DMS153 (cell line): ENCODE data around the gene SIK1.
"Not testable (repeated sequence)": the region's sequence is repeated elsewhere in the genome, so short reads cannot be mapped to it uniquely, and the experiment has no call there.

Experiments used
- DNase-seq: peaks from one replicate; lab custom pipeline; 2025; lab: John Stamatoyannopoulos, UW

Gene SIK1

DNA sequence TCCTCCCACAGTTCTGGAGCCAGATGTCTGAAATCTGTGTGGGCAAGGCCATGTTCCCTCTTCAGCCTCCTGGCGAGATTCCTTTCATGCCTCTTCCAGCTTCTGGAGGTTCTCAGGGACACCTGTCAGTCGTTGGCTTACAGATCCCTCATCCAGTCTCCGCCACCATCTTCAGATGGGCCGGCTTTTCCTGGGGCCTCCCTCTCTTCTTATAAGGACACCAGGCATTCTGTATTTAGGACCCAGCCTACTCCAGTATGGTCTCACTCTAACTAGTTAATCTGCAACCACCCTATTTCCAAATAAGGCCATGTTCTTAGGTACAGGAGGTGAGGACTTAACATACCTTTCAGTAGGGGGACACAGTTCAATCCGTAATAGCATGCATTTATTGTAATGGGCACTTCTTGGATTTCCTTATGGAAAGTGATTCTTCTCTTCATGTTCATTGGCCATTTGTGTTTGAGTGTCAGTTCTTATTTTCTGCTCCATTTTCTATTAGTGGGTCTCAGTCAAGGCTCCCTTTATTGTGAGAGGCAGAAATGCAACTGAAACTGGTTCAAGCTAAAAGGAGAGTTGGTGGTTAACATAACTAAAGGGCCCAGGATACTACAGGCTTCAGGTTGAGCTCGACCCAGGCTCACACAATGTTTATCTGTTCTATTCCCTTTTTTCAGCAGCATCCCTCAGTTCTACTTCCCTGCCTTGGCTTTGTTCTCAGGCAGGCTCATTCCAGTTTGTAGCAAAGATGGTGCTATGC lies 12.6 kb upstream of the SIK1 start:
- DNase-seq, result not testable (repeated sequence)

DNA sequence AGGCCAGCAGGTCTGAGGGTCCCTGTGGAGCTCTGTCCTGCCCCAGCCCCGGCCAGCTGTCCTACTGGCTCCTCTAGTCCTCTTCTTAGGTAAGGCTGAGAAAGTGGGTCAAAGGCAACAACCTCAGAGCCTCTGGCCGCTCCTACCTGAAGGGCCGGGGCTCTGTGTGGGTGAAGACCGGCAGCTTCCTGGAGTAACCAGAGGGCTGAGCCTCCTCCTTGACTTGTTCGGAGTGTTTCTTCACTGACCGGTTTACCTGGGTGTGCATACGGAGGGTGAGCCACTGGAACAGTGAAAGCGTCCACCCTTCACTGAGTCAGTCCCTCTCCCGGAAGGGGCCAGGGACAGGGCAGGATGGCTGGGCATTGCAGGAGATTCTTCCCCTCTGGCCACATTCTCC lies 9.3 kb upstream of the SIK1 start:
- not testable (repeated sequence) for DNase-seq

DNA sequence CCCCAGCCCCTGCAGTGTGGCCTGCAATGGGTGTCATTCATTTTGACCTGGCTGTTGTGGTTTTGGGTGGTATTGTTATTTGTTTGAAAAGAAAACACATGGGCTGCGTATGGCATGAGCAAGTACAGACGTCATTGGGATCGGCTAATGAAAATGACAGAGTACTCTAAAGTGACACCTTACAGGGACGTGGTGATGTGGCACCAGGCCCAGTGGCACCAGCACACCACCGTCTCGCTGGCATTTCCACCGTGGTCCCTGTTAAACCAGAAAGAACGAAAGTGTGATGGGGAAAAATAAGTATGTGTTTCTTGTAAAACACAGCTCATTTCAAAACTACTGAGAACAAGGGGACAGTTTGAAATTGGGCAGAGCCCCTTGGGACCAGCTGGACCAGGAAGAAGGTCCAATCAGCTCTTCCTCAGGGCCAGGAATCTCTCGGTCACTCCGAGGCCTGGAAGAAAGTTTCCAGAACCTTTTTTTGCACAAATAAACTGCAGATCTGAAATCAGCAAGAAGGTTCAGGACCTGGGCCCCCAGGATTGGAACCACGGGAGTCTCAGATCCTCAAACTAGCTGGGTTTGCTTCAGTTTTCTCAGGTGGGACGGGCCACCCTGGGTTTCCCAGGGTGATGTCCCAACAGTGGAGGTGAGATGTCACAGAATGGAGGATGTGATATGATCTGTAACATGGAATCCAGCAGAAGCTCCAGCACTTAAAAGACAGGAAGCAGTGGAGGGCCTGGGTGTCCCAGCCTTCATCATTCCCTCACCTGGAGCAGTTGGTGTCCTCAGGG lies 6.6 kb upstream of the SIK1 start:
- not testable (repeated sequence) for DNase-seq

DNA sequence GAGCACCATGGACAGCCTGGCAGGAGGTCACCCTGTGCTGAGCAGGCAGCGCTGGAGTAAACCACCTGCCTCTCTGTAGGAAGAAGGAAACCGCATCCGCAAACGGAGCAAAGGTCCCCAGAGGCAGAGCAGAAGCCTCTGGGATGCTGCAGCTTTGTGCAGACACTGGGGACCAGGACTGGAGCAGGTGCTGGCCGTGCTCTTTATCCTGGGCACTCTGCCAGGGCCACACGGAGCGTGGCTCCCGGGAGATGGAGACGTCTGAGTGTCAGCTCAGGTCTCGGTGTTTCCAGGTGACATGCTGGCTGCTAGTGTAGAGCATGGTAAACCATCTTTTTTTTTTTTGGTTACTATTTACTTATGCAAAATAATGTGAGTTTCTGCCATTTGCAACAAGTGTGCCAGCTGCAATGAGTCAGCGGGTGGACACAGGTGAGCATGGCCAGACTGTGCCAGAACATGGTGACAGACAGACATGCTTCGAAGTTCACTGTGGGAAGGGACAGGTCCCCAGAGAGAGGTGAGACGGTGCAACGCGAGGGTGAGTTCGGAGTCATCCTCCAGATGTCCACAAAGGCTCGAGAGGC lies 4.0 kb upstream of the SIK1 start:
- DNase-seq, result not testable (repeated sequence)

DNA sequence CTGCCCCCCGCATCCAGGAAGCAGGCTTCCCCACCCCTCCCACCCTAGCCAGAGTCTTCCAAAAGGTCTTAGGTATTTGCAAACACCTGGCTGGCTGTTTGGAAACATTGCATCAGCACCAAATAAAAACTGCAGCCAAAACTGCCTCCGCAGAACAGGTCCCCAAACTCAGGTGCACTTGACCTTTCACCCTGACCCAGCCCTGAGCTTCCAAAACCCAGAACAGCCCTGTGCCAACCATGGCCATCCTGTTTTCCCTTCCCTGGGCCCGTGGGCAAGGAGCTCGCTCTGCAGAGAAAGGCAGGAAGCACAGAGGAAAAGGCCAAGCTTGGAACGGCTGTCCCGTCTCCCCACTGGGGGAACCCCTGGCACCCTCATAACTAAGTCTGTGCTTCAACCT lies 2.0 kb upstream of the SIK1 start:
- DNase-seq, result not testable (repeated sequence)

DNA sequence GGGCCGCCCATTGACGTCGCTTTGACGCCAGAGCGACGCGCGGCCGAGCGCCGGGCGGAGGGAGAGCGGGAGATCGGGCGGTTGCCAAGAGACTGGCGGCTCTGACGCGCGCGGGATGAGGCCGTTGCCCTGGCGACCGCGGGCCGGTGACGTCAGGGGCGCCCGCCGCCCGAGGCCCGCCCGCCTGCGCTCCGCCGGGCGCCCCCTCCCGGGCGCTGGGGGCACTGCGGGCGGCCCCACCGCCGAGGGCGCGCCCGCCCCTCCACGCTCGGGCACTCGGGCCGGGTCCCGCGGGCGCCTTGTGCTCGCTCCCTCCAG lies 270 bp upstream of the SIK1 start:
- not testable (repeated sequence) for DNase-seq

DNA sequence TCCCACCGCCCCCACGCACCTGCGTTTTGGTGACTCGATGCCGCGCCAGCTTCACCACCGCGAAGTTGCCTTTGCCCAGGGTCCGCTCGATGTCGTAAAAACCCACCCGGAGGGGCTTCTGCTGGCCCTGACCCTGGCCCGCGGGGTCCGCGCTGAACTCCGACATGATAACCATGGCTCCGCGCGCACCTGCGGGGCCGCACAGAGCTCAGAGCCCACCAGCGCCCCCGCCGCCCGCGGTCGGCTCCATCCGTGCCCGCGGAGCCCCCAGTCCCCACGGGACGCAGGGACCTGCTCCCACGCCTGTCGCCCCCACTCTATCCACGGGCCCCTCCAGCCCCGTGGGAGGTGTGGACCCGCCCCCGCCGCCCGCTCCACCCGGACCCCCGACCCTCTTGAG lies 927 bp downstream of the SIK1 start:
- not testable (repeated sequence) for DNase-seq

DNA sequence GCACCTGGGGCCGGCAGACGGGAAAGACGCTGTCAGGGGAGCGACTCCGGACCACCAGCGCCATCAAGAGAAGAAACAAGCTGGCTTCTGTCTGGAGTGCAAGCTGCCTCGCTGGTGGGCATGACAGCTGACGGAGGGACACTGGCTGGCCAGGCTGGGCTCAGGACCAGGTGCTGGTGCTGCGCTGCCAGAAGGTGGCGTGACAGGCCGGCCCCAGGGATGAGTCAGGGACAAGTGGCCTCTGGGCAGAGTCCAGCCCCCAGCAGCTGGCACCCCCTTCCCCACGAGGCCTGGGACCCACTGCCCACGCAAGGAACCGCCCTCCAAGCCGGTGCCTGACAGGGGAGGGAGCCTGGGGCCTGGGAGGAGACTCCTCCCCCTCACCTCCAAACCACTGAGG lies 7.5 kb downstream of the SIK1 start:
- DNase-seq, result not testable (repeated sequence)

DNA sequence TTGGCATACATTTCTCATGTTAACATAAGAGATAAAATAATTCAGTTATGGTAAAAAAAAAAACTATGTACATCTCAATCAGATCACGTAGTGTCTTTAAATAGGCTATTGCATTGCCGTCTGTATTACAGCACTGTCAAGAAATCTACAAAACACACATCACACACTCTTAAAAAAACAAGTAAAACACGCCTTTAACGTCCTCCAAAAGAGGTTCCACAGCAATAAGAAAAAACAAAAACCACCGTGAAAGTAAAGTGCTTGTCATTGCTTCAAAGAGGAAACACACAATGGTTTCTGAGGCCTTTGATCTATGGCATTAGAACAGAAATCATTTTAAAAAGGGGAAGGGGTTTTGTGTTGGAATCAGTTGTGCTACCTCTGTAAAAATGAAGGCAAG lies 12.4 kb downstream of the SIK1 start:
- DNase-seq, result not testable (repeated sequence)

DNA sequence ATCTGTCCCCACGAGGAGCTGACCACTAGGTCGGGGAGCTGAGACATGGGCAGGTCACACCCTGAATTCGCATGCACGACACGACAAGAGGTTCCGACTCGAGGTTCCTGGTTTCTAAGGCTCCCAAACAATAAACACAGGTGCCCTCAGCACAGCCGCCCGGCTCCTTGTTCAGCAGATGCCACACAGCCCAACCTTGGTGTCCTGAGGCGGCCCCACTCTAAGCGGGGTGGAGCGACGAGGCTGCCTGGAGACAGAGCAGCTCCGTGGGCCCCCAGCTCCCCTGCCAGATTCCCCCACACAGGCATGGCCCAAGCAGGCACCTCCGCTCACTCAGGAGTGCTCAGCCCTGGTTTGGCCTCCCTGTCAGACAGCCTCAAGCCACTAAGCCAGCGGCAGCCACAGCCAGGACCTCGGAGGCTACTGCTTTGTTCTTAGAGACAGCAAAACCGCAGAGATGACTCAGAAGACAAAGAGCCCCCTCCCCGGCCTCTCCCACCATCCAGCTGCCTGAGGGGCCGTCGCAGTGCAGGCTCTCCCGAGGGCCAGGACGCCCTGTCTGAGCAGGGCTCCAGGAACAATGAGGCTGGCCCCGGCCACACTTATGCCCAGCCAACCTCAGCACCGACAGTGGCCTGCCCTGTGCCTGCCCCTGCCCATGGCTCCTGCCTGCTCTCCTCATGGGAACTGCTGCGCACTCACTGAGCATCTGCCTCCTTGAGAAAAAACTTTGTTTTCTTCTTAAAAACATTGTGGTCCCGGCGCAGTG lies 14.7 kb downstream of the SIK1 start:
- not testable (repeated sequence) for DNase-seq

DNA sequence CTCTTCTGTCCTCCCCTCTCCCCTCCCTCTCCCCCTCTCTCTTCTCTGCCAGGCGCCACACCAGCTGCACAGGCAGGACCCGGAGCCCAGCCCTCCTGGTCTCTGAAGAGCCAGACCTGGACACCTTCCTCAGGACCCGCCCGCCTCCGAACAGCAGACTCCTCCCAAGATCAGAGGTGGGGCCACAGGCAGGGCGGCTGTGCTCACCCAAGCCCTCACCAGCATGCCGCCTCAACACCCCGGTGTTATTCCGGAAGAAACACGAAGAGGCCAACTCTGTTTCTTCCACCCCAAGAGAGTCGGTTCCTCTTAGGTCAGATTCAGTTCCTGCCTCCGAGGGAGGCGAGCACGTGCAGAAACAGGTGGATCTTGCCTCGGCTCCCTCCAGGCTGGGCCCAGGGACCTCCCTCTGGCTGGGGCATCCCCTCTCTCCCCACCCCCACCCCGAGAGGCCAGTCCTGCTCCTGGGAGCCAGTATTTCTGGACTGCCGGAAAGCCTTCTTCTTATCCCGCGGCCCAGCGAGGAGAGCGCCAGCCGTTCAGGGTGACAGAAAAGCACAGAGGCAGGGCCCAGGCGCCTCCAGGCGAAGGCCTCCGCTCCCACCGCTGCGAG lies 16.4 kb downstream of the SIK1 start:
- DNase-seq, result not testable (repeated sequence)

DNA sequence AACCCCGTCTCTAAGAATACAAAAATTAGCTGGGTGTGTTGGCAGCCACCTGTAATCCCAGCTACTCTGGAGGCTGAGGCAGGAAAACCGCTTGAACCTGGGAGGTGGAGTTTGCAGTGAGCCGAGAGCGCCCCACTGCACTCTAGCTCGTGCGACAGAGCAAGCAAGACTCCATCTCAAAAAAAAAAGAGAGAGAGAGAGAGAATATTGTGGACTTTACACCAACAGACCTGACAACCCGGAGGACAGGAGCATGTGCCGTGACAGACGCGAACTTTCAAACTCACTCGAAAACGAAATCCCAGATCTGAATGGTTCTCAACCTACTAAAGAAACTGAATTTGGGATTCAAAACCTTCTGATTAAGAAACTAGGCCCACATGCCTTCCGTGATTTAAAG lies 19.8 kb downstream of the SIK1 start:
- not testable (repeated sequence) for DNase-seq

DNA sequence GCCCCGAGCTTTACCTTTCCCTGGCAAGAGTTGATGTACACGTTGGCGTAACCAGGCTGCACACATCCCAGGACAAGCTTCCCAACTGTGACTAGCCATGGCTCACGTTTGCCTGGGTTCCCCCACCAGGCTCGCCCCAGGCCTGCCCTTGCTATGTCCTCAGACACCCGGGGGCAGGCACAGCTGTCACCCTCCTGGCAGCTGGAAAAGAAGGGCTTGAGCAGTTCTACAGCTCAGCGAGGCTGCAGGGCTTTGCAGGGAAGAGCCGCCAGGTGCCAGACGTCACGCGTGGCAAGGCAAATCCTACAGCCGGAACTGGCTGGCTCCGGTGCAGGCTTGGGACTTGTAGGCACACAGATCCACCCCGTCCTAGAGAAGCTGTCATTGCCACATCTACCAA lies 22.5 kb downstream of the SIK1 start:
- not testable (repeated sequence) for DNase-seq

DNA sequence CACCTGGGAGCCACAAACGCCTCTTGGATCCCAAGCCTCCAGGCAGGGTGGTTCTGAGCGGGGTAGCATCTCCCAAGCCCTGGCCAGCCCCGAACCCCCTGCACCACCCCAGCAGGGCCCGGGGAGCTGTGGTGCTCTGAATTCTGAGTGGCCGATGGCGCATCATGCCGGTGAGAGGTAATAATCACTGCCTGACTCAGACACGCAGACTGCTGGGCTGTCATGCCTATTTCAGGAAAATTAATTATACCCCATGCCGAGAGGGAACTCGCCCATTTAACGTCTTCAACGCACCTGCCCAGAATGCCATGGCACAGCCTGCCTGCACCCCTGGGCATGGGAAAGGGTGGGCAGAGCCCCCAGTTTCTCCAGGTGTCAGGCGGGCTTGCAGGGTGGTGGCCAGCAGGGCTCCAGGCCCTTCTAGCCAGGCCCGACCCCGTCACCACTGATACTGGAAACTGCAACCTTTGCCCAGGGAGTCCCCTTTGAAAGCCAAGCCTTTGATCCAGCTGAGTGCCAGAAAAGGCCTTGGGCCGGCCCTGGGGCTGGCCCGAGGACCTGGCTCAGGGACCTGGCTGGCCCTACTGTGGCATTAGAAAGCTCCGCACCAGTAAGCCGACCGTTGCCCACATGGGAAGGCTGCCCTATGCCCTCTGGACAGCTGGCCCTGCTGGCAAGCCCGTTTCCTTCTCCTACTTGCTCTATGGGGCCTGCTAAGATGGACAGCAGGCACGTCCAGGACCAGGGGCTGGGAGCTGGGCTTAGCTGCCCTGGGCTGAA lies 23.1 kb downstream of the SIK1 start:
- DNase-seq, result not testable (repeated sequence)

DNA sequence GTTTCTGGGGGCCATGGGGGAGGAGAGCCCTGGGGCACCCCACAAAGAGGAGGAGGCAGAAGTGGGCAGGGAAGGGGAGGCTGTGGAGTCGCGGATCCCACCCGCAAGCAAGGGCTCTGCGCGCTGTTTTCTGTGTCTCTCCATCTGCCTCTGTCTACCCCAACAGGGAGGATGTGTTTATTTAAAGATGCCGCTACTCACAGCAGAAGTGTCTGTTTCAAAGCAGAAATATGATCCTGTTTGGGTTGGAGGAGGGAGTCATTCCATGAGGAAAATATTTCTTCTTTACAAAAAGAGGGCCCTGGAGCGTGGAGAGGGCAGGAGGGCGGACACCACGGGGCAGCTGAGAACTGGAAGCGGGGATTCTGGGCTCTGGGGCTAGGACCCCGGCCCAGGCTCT lies 25.8 kb downstream of the SIK1 start:
- DNase-seq, result not testable (repeated sequence)

DNA sequence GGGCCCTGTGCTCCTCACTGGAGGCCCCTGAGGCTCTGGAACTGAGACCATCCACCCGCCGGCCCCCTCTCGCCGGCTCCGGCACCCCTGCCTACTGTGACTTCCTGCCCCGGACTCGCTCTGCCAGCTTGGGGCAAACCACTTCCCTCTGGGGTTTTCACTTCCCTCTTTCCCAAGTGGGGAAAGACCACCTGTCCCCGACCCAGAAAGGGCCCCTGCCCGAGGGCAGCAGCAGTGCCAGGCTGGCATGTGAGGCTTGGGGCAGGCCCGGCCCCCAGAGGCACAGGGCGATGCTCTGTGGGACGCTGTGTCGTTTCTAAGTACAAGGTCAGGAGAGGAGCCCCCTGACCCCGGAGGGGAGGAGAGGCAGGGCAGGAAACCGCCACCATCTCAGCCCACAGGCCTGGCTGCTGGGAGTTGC lies 27.3 kb downstream of the SIK1 start:
- not testable (repeated sequence) for DNase-seq

DNA sequence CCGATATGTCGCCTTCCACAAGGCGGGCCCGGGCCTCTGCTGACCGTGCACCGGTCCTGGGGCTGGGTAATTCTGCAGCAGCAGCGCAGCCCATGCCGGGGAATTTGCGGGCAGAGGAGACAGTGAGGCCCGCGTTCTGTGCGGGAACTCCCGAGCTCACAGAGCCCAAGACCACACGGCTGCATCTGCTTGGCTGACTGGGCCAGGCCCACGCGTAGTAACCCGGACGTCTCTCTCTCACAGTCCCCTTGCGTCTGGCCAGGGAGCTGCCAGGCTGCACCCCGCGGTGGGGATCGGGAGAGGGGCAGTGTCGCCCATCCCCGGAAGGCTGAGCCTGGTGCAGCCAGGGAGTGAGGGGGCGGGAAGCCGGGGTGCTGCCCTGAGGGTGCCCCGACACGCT lies 27.8 kb downstream of the SIK1 start:
- DNase-seq, result not testable (repeated sequence)

DNA sequence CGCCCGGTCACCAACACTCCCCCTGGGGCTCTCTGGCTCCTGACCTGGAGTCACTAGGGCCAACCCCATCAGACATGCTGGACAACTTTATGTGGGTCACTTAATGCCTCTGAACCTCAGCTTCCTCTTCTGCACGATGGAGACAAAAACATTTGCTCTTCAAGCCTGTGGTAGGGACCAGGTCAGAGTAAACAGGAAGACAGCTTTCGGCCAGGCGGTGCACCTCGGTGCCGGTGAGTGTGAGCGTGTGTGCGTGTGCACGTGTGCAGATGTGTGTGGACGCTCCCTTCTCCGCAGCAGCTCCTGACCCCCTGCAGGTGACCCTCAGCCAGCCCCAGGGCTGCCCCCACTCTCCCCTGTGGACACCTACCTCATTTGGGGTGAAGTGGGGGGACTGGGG lies 28.4 kb downstream of the SIK1 start:
- not testable (repeated sequence) for DNase-seq

DNA sequence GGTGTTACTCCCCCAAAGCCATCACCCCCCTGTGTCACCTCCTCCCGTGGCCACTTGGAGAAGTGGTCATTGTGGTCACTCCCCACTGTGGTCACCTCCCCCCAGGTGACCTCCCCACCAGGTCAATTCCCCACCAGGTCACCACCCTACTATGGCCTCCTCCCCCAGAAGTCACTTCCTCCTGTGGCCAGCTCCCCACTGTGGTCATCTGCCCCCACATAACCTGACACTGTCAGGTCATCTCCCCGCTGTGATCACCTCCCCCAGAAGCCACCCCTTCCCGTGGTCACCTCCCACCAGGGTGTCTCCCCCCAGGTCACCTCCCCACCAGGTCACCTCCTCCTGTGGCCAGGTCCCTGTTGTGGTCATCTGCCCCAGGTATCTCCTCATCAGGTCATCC lies 28.9 kb downstream of the SIK1 start:
- DNase-seq, result not testable (repeated sequence)

DNA sequence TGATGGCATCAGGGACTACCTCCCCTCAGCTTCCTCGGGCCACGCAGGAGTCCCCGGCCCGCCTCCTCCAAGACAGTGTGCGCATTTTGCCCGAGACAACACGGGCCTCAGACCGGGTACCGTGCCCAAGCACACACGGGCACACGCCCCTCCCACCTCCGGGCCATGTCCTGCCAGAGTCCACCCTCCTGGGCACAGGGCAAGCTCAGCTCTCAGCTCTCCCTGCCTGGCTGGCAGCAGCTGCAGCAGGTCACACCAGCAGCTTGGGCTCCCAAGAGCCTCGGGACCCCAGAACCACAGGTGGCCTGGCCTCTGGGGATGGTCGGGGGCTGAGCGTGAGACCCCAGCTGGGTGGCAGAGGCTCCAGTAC lies 29.5 kb downstream of the SIK1 start:
- not testable (repeated sequence) for DNase-seq
